ENCODE measurements around the gene FOLR1. TPM values are rescaled to one million over a fixed set of nuclear protein-coding genes. Genes with fewer than 3 reads are reported as not detected.

FOLR1 gene
- total and polyA plus RNA-seq, 10 of the 15 experiments (the other 5 are each of a cell fraction or from before 2014, with no cell fraction given), result not detected

DNA sequence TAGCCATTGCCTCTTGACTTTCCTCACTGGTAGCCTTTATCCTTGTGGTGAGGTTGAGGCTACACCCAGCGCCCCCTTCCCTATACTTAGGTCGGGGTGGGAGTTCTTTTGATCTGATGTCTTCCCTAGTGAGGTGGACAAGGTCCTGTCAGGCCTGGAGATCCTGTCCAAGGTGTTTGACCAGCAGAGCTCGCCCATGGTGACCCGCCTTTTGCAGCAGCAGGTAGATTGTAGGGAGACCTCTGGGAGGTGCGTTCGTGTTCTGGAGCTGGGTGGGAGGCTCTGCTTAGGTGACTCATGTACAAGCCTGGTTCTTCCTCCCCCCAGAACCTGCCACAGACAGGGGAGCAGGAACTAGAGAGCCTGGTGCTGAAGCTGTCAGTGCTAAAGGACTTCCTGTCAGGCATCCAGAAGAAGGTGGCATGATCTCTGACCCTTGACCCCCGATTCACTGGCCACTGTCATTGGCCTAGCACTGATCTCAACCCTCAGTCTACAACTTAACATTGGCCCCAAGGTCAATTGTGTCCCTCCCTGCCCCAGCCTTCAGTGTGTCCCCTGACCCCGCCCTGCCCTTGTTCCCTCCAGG is 37.5 kb downstream of the FOLR1 start:
- RAD21 ChIA-PET (ENCODE audit: unreplicated experiment), result no interaction called here
- Histone ChIP-seq H4K20me1 (ENCODE audit: control insufficient read depth, insufficient read depth) (no peaks in the 10 kb centered on the region; the same call in 1 of the 2 replicates), H3K36me3 (ENCODE audit: control insufficient read depth in 2 of 2, insufficient read depth in 2 of 2, low read length in 1 of 2) (peaks cover 22 to 31% of the 10 kb centered on the region in 2 experiments; a peak in 3 of 4 replicates), H3K27me3 (replicated peaks in 1 of 2; ENCODE audit: control insufficient read depth in 2 of 2, insufficient read depth in 2 of 2, low read length in 1 of 2) (no peaks in the 10 kb centered on the region), H3K27ac (ENCODE audit: control insufficient read depth, insufficient read depth) (no peak overlapping the region), H2AFZ (ENCODE audit: control insufficient read depth, low read depth, low read length) (no peak overlapping the region), H3K4me2 (ENCODE audit: control insufficient read depth, insufficient read depth) (no peak overlapping the region), H3K9me3 (replicated peaks; ENCODE audit: control insufficient read depth, insufficient read depth, low read length) (no peaks in the 10 kb centered on the region), H3K4me3 (no peak overlapping the region), H3K79me2 (ENCODE audit: control insufficient read depth, insufficient read depth, low read length) (peaks cover 19% of the 10 kb centered on the region), H3K4me1 (ENCODE audit: control insufficient read depth, insufficient read depth, low read length) (peaks cover 8% of the 10 kb centered on the region), H3K9ac (ENCODE audit: control insufficient read depth, insufficient read depth, low read length) (no peak overlapping the region)
- POLR2A ChIA-PET, result no interaction called here
- FAIRE-seq, result no peak
- BruUV-seq (replicated peaks), result no TSS peak
- intact Hi-C loops (cut with micrococcal nuclease; ENCODE audit: unreplicated experiment), result no loop called here
- 91% methylated on average over 8 of the region's 8 CpGs for WGBS (ENCODE audit: insufficient coverage, insufficient replicate concordance, low lambda C conversion rate, missing lambda C conversion rate)
- TF ChIP-seq DPF2 (IDR thresholded peaks at IDR 0.05), result no peak
- SMC1A ChIA-PET (ENCODE audit: uncharacterized antibody, unreplicated experiment), result no interaction called here
- no peak for ATAC-seq
- DNase-seq (ENCODE audit: low read depth, low spot score), result no peak
- in situ Hi-C loops (cut with MboI), result no loop called here
- CTCF ChIA-PET, result interaction anchor here (1.2 kb wide), 1 partner anchor 33 kb away, joined by 4 read pairs; no protein-coding TSS in a partner anchor

GRCh38 chr11:72229925-72230763 is 38.2 kb downstream of the FOLR1 start:
- FAIRE-seq (no peak), ATAC-seq (no peak), DNase-seq (ENCODE audit: low read depth, low spot score) (no peak)
- TF ChIP-seq TCF3 (IDR thresholded peaks at IDR 0.05; ENCODE audit: borderline replicate concordance, insufficient read depth, low read depth, low read length) (no peak), POLR2A (IDR thresholded peaks at IDR 0.05; ENCODE audit: low read depth, low read length) (peak; percentile 31; the same call in 1 of the 2 replicates), STAT1 (conservative IDR thresholded peaks at IDR 0.05) (no peak), NFIC (IDR thresholded peaks at IDR 0.05; ENCODE audit: low read depth, low read length) (no peak)
- Histone ChIP-seq H3K4me3 (no peak overlapping the region), H3K27ac (ENCODE audit: control insufficient read depth, insufficient read depth) (no peak overlapping the region), H3K79me2 (ENCODE audit: control insufficient read depth, insufficient read depth, low read length) (peaks cover 14% of the 10 kb centered on the region), H3K4me2 (ENCODE audit: control insufficient read depth, insufficient read depth) (no peak overlapping the region), H3K4me1 (ENCODE audit: control insufficient read depth, insufficient read depth, low read length) (peaks cover 8% of the 10 kb centered on the region), H3K9ac (ENCODE audit: control insufficient read depth, insufficient read depth, low read length) (no peak overlapping the region), H3K9me3 (replicated peaks; ENCODE audit: control insufficient read depth, insufficient read depth, low read length) (no peaks in the 10 kb centered on the region), H4K20me1 (ENCODE audit: control insufficient read depth, insufficient read depth) (no peaks in the 10 kb centered on the region; the same call in 1 of the 2 replicates), H3K36me3 (ENCODE audit: control insufficient read depth in 2 of 2, insufficient read depth in 2 of 2, low read length in 1 of 2) (peaks cover 22 to 31% of the 10 kb centered on the region in 2 experiments; a peak in 3 of 4 replicates), H2AFZ (ENCODE audit: control insufficient read depth, low read depth, low read length) (no peak overlapping the region), H3K27me3 (replicated peaks in 1 of 2; ENCODE audit: control insufficient read depth in 2 of 2, insufficient read depth in 2 of 2, low read length in 1 of 2) (no peaks in the 10 kb centered on the region)
- in situ Hi-C loops (cut with MboI), result no loop called here
- ChIA-PET POLR2A (no interaction called here), SMC1A (ENCODE audit: uncharacterized antibody, unreplicated experiment) (no interaction called here), CTCF (no interaction called here), RAD21 (ENCODE audit: unreplicated experiment) (no interaction called here)
- 92% methylated on average over 18 of the region's 21 CpGs for WGBS (ENCODE audit: insufficient coverage, insufficient replicate concordance, low lambda C conversion rate, missing lambda C conversion rate)
- intact Hi-C loops (cut with micrococcal nuclease; ENCODE audit: unreplicated experiment), result no loop called here
- no TSS peak for BruUV-seq (replicated peaks)
